ENCODE measurements around the gene OR2Y1. TPM values are rescaled to one million over a fixed set of nuclear protein-coding genes. Genes with fewer than 3 reads are reported as not detected.

Gene OR2Y1
- total RNA-seq, 1 donor from 2014 or later, result not detected

DNA sequence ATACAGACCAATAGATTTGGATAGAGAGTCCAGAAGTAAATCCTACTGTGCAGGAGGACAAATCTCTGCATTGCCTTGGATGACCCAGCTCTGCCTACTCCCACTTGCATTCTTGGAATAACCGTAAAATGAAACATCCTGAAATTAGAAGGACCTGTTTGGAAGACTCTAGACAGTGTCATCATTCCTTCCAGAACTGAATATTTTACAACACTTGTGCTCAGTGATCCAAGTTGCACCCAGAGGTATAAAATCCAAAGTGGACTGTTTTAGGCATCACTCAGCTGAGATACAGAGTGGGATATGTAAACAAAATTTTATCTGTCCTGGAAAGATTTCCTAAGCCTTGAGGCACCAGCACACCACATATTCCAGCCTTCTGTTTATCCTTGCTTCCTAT, 43.7 kb downstream of the OR2Y1 start:
- no peaks in the 10 kb centered on the region for H3K36me3 Mint-ChIP-seq
- no peak for DNase-seq (ENCODE audit: low spot score in 2 of 2, unreplicated experiment in 2 of 2)
- no peaks in the 10 kb centered on the region for H3K4me1 Mint-ChIP-seq
- H3K4me3 Mint-ChIP-seq, result no peak overlapping the region
- H3K27me3 Mint-ChIP-seq (ENCODE audit: low read depth), result peaks cover 54% of the 10 kb centered on the region
- TF ChIP-seq, protein P1, sequence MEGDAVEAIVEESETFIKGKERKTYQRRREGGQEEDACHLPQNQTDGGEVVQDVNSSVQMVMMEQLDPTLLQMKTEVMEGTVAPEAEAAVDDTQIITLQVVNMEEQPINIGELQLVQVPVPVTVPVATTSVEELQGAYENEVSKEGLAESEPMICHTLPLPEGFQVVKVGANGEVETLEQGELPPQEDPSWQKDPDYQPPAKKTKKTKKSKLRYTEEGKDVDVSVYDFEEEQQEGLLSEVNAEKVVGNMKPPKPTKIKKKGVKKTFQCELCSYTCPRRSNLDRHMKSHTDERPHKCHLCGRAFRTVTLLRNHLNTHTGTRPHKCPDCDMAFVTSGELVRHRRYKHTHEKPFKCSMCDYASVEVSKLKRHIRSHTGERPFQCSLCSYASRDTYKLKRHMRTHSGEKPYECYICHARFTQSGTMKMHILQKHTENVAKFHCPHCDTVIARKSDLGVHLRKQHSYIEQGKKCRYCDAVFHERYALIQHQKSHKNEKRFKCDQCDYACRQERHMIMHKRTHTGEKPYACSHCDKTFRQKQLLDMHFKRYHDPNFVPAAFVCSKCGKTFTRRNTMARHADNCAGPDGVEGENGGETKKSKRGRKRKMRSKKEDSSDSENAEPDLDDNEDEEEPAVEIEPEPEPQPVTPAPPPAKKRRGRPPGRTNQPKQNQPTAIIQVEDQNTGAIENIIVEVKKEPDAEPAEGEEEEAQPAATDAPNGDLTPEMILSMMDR (IDR thresholded peaks at IDR 0.05; ENCODE audit: unreplicated experiment), result no peak
- H3K9me3 Mint-ChIP-seq, result peaks cover 4% of the 10 kb centered on the region
- H3K27ac Mint-ChIP-seq, result no peak overlapping the region

GRCh38 chr5:180692429-180692828, 47.4 kb downstream of the OR2Y1 start:
- Mint-ChIP-seq H3K27me3 (ENCODE audit: low read depth) (peaks cover 49% of the 10 kb centered on the region), H3K27ac (no peak overlapping the region), H3K4me1 (peaks cover 23% of the 10 kb centered on the region), H3K9me3 (no peaks in the 10 kb centered on the region), H3K36me3 (no peaks in the 10 kb centered on the region), H3K4me3 (no peak overlapping the region)
- no peak for DNase-seq (ENCODE audit: low spot score in 2 of 2, unreplicated experiment in 2 of 2)
- TF ChIP-seq, protein P1 (IDR thresholded peaks at IDR 0.05; ENCODE audit: unreplicated experiment), result no peak

DNA sequence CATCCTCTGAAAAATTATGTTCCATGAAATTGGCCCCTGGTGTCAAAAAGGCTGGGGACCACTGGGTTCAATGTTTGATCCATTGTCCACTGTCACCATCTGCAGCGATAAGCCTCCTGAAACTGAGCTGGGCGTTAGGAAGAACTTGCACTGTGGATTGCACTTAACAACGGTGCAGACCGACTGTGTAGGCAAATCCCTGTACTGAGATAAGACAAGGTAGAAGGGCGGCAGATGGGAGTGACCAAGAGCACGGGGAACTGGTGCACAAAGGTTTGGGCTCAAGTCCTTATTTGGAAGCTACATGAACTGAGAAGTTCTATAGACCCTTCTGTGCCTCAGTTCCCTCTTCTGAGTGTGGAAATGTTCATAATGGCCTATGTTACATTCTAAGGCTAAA, 48.8 kb downstream of the OR2Y1 start:
- Mint-ChIP-seq H3K4me3 (no peak overlapping the region), H3K9me3 (no peaks in the 10 kb centered on the region), H3K27me3 (ENCODE audit: low read depth) (peaks cover 48% of the 10 kb centered on the region), H3K4me1 (peaks cover 23% of the 10 kb centered on the region), H3K36me3 (no peaks in the 10 kb centered on the region), H3K27ac (no peak overlapping the region)
- TF ChIP-seq, protein P1 (IDR thresholded peaks at IDR 0.05; ENCODE audit: unreplicated experiment), result no peak
- no peak for DNase-seq (ENCODE audit: low spot score in 2 of 2, unreplicated experiment in 2 of 2)

DNA sequence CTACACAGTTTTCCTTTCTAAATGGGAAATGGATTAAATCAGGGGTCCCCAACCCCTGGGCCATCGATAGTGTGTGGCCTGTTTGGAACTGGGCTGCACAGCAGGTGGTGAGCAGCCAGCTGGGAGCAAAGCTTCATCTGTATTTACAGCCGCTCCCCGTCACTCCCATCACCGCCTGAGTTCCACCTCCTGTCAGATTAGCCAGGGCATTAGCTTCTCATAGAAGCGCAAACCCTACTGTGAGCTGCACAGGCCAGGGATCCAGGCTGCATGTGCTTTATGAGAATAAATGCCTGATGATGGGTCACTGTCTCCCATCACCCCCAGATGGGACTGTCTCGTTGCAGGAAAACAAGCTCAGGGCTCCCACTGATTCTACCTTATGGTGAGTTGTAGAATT, 49.3 kb downstream of the OR2Y1 start:
- Mint-ChIP-seq H3K4me3 (no peak overlapping the region), H3K9me3 (no peaks in the 10 kb centered on the region), H3K27ac (no peak overlapping the region), H3K4me1 (peaks cover 23% of the 10 kb centered on the region), H3K27me3 (ENCODE audit: low read depth) (peaks cover 52% of the 10 kb centered on the region), H3K36me3 (no peaks in the 10 kb centered on the region)
- TF ChIP-seq, protein P1 (IDR thresholded peaks at IDR 0.05; ENCODE audit: unreplicated experiment), result no peak
- no peak for DNase-seq (ENCODE audit: low spot score in 2 of 2, unreplicated experiment in 2 of 2)

GRCh38 chr5:180689775-180690174, 50.1 kb downstream of the OR2Y1 start:
- TF ChIP-seq, protein P1 (IDR thresholded peaks at IDR 0.05; ENCODE audit: unreplicated experiment), result no peak
- H3K4me1 Mint-ChIP-seq, result peaks cover 23% of the 10 kb centered on the region
- H3K9me3 Mint-ChIP-seq, result no peaks in the 10 kb centered on the region
- no peaks in the 10 kb centered on the region for H3K36me3 Mint-ChIP-seq
- peaks cover 52% of the 10 kb centered on the region for H3K27me3 Mint-ChIP-seq (ENCODE audit: low read depth)
- H3K27ac Mint-ChIP-seq, result peak overlapping the region; percentile 5
- no peak overlapping the region for H3K4me3 Mint-ChIP-seq
- no peak for DNase-seq (ENCODE audit: low spot score in 2 of 2, unreplicated experiment in 2 of 2)

Other genes with a start within 250 kb of the OR2Y1 start
- gene CNOT6, start 245.7 kb downstream of the OR2Y1 start, total RNA-seq, result 50.4 to 54.4 TPM (median 53.7 TPM) in 3 replicates
- gene SCGB3A1, start 148.6 kb downstream of the OR2Y1 start, total RNA-seq, result 0.55 to 0.63 TPM in 2 of 3 replicates, not detected in the other
- 1.8 to 2.6 TPM (median 2.4 TPM) in 3 replicates for gene FLT4, start 90.5 kb downstream of the OR2Y1 start, total RNA-seq
- gene MGAT1, start 62.7 kb upstream of the OR2Y1 start, total RNA-seq, result 91.4 to 93.8 TPM (median 92.3 TPM) in 3 replicates
- 48.4 to 49.8 TPM (median 48.9 TPM) in 3 replicates for gene ZFP62, start 121.2 kb upstream of the OR2Y1 start, total RNA-seq
- gene BTNL8, start 159.1 kb upstream of the OR2Y1 start, total RNA-seq, result not detected in 3 replicates
- gene BTNL3, start 248.8 kb upstream of the OR2Y1 start, total RNA-seq, result not detected in 3 replicates